HEK293 (cell line): Measurements from ENCODE around the gene NIBAN1.

Experiments used
- KLF16 ChIP-seq: fragments of 450-650 bp; formaldehyde crosslinking; IDR thresholded peaks from 2 replicates; pipeline ENCODE4 v1.5.1; 2017; ENCODE audit warnings: missing biosample characterization, missing genetic modification characterization
- SP2 ChIP-seq: fragments of 450-650 bp; formaldehyde crosslinking; IDR thresholded peaks from 2 replicates; pipeline ENCODE4 v1.5.1; 2016; ENCODE audit warnings: missing biosample characterization, missing genetic modification characterization
- ZBTB1 ChIP-seq: fragments of 450-650 bp; formaldehyde crosslinking; IDR thresholded peaks from 2 replicates; pipeline ENCODE4 v1.5.1; 2016; ENCODE audit warnings: missing biosample characterization, missing genetic modification characterization
- ZBTB7A ChIP-seq: fragments of 450-650 bp; formaldehyde crosslinking; IDR thresholded peaks from 2 replicates; pipeline ENCODE4 v1.5.1; 2016; ENCODE audit warnings: low read depth, missing biosample characterization, missing genetic modification characterization
- ZNF214 ChIP-seq: fragments of 450-650 bp; formaldehyde crosslinking; IDR thresholded peaks from 2 replicates; pipeline ENCODE4 v1.5.1; 2017; ENCODE audit warnings: missing biosample characterization, mild to moderate bottlenecking, missing genetic modification characterization, borderline replicate concordance
- ZSCAN16 ChIP-seq: fragments of 450-650 bp; formaldehyde crosslinking; IDR thresholded peaks from 2 replicates; pipeline ENCODE4 v1.5.1; 2016; ENCODE audit warnings: missing biosample characterization, missing genetic modification characterization
- TF ChIP-seq, protein P1 (sequence below): fragments of 450-650 bp; formaldehyde crosslinking; IDR thresholded peaks from 2 replicates; pipeline ENCODE4 v1.5.1; 2016; ENCODE audit warnings: missing biosample characterization, missing genetic modification characterization

DNA sequence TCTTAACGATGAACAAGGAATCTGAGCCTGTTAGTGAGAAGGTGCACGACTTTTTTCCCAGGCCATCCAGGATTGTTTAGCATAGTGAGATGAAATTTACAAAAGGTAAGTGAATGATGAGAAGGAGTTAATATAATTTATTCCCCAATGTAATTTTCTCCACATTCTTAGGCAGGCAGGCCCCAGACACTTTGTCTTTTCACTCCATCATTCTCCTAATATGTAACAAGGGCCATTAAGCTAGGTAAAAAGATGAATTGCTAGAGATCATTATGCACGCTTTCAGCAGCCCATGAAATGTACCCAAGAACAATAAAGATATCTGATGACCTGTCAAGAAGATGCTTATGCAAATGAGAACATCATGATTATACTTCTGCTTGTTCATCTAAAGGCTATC lies 24.1 kb downstream of the NIBAN1 start:
- TF ChIP-seq ZBTB1 (tag by site-specific recombination) (no peak), ZBTB7A (tag by site-specific recombination) (no peak), KLF16 (tag by site-specific recombination) (no peak), SP2 (no peak), ZSCAN16 (tag by site-specific recombination) (no peak), ZNF214 (tag by site-specific recombination) (no peak)
- TF ChIP-seq, protein P1, sequence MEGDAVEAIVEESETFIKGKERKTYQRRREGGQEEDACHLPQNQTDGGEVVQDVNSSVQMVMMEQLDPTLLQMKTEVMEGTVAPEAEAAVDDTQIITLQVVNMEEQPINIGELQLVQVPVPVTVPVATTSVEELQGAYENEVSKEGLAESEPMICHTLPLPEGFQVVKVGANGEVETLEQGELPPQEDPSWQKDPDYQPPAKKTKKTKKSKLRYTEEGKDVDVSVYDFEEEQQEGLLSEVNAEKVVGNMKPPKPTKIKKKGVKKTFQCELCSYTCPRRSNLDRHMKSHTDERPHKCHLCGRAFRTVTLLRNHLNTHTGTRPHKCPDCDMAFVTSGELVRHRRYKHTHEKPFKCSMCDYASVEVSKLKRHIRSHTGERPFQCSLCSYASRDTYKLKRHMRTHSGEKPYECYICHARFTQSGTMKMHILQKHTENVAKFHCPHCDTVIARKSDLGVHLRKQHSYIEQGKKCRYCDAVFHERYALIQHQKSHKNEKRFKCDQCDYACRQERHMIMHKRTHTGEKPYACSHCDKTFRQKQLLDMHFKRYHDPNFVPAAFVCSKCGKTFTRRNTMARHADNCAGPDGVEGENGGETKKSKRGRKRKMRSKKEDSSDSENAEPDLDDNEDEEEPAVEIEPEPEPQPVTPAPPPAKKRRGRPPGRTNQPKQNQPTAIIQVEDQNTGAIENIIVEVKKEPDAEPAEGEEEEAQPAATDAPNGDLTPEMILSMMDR (tag by site-specific recombination), result no peak
